ENCODE data around the gene MRGPRF. TPM values are rescaled to one million over a fixed set of nuclear protein-coding genes. Genes with fewer than 3 reads are reported as not detected.
A peak's percentile ranks its signal among the peaks of the same experiment; 100 is the strongest.

The MRGPRF gene
- total RNA-seq (100 to 1,000 TPM in 1 of 7 donors, 10 to 100 TPM in 6; 19.3 to 104 (median 35.2) TPM), polyA plus RNA-seq (10 to 100 TPM in 1 of 2 donors, 1 to 10 TPM in 1; 8.6 to 40.7 TPM)
- long read RNA-seq, donor 1, transcript MRGPRF-201 (3 exons, 2,295 nt): major isoform, 416 of 569 reads
- long read RNA-seq, donor 1, partial matches to known transcripts: 7 of 569 reads
- long read RNA-seq, donor 1, other reads (novel, unspliced or antisense): 143 of 569 reads
- long read RNA-seq, donor 2, partial matches to known transcripts: 0 of 3 reads
- long read RNA-seq, donor 2, other reads (novel, unspliced or antisense): 0 of 3 reads
- long read RNA-seq, donor 3, transcript MRGPRF-201 (3 exons, 2,295 nt): major isoform, 99 of 129 reads
- long read RNA-seq, donor 3, partial matches to known transcripts: 0 of 129 reads
- long read RNA-seq, donor 3, other reads (novel, unspliced or antisense): 29 of 129 reads

GRCh38 chr11:69013009-69013951, at the start of gene MRGPRF:
MRGPRF (minus strand) TSS chr11:69013246; CDS start chr11:69009901, 3,345 bp downstream.
- intact Hi-C loops (cut with DNase I): loop anchor here (2.0 to 10.0 kb wide), 4 partner anchors 34 to 168 kb away; partner anchors contain the start of genes TPCN2 (in 4 of the 4) and CPT1A (in 1 of the 4)
- 1 to 3% (median 1%) methylated on average over 43 of the region's 43 CpGs for WGBS, 3 donors
- H3K27ac ChIP-seq: peak within 1 kb of the TSS; percentile 86 to 90
- no peaks in the 10 kb centered on the region for H3K36me3 ChIP-seq
- H3K4me3 ChIP-seq: peak within 1 kb of the TSS; percentile 67
- peak; percentile 95 to 97 (median 95) for DNase-seq
- TF ChIP-seq POLR2A (IDR thresholded peaks at IDR 0.05) (peak; percentile 51), CTCF (IDR thresholded peaks at IDR 0.05) (peak in 2 of 3 donors; percentile 58 to 63), EP300 (IDR thresholded peaks at IDR 0.05) (peak; percentile 51)
- no peaks in the 10 kb centered on the region for H3K27me3 ChIP-seq
- H3K9me3 ChIP-seq: no peaks in the 10 kb centered on the region
- H3K4me1 ChIP-seq (ENCODE audit: insufficient read depth): peaks cover 32% of the 10 kb centered on the region

DNA sequence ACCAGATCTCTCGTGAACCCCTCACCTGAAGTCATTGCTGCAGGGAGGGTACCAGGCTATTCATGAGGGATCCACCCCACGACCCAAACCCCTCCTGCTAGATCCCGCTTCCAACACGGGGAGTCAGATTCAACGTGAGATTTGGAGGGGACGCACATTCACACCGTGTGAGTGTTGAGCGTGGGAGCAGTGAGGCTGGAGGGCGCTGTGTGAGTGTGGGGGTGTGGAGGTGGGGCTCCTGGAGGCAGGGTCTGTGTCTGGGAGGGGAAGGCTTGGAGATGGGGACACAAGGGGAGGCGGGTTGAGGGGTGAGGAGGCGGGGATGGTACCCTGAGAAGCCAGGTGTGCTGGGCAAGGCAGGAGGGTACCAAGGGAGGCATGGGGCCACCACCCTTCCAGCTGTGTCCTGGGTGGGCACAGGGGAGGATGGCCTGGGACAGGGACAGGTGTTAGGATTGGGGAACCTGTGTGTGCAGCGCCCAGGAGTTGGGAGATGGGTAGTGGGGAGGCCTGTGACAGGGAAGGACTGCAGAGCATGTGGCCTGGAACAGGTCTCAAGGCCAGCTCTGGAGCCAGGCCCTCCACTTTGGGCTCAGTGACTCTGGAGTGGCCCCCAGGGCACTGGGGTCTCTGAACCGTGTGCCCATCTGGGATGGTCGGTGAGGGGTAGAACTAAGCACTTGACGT, 49.3 kb upstream of the MRGPRF start:
- intact Hi-C loops (cut with DNase I): no loop called here
- H3K4me3 ChIP-seq: no peak overlapping the region
- H3K36me3 ChIP-seq: no peaks in the 10 kb centered on the region
- no peaks in the 10 kb centered on the region for H3K27me3 ChIP-seq
- WGBS, 3 donors: 76 to 87% (median 86%) methylated on average over 15 of the region's 15 CpGs
- H3K27ac ChIP-seq: no peak overlapping the region
- no peak for DNase-seq
- peaks cover 16% of the 10 kb centered on the region for H3K4me1 ChIP-seq (ENCODE audit: insufficient read depth)
- TF ChIP-seq EP300 (IDR thresholded peaks at IDR 0.05) (no peak), CTCF (IDR thresholded peaks at IDR 0.05) (no peak), POLR2A (IDR thresholded peaks at IDR 0.05) (no peak)
- no peaks in the 10 kb centered on the region for H3K9me3 ChIP-seq

DNA sequence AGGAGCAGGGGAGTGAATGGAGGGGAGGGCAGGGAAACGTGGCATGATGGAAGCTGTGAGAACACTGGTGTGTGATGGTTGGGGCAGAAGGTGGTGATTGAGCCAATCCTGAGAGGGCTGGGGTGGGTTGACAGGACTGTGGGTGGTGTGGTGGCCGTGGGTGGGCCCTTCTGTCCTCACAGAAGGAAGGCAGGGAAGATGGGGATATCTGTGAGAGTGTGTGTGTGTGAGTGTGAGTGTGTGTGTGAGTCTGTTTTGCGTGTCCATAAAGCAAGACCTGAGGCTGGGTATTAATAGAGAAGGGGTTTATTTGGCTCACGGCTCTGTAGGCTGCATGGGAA, 48.6 kb upstream of the MRGPRF start:
- H3K4me3 ChIP-seq: no peak overlapping the region
- no peaks in the 10 kb centered on the region for H3K36me3 ChIP-seq
- TF ChIP-seq CTCF (IDR thresholded peaks at IDR 0.05): no peak
- TF ChIP-seq EP300 (IDR thresholded peaks at IDR 0.05): no peak
- TF ChIP-seq POLR2A (IDR thresholded peaks at IDR 0.05): no peak
- H3K9me3 ChIP-seq: no peaks in the 10 kb centered on the region
- WGBS, 3 donors: 77 to 85% (median 79%) methylated on average over 4 of the region's 4 CpGs
- H3K27me3 ChIP-seq: no peaks in the 10 kb centered on the region
- peaks cover 16% of the 10 kb centered on the region for H3K4me1 ChIP-seq (ENCODE audit: insufficient read depth)
- no peak overlapping the region for H3K27ac ChIP-seq
- intact Hi-C loops (cut with DNase I): no loop called here
- DNase-seq: no peak
